SK-N-MC (cell line): ENCODE data around the gene GLCE.

Experiments used
- DNase-seq: peaks from one replicate; pipeline ENCODE4 v3.0.0-alpha.2; 2011; ENCODE audit warnings: low read depth, low spot score
- H3K27ac ChIP-seq: fragments of 200-600 bp; sonication (generic); 2 replicates; pipeline ENCODE4 v1.5.1; 2016; ENCODE audit warnings: mixed run types
- H3K36me3 ChIP-seq: fragments of 200-600 bp; sonication (generic); 2 replicates; pipeline ENCODE4 v1.6.1; 2017; ENCODE audit warnings: antibody characterized with exemption, low read length, mixed read lengths; ENCODE audit not compliant: insufficient read depth
- H3K4me3 ChIP-seq: fragments of 200-600 bp; sonication (generic); 2 replicates; pipeline ENCODE4 v1.5.1; 2016
- H3K9ac ChIP-seq: fragments of 200-600 bp; sonication (generic); 2 replicates; pipeline ENCODE4 v1.8.0; 2017; ENCODE audit warnings: mixed run types, mixed read lengths; ENCODE audit not compliant: insufficient read length
- H3K9me3 ChIP-seq: fragments of 200-600 bp; sonication (generic); 2 replicates; pipeline ENCODE4 v1.6.1; 2017; ENCODE audit warnings: low read depth, mild to moderate bottlenecking, antibody characterized with exemption, low read length, moderate library complexity, mixed read lengths
- EZH2 ChIP-seq: fragments of 200-600 bp; sonication (generic); IDR thresholded peaks from one replicate; pipeline ENCODE4 v1.6.1; 2017; ENCODE audit warnings: antibody characterized with exemption
- FOXP2 ChIP-seq: optimal IDR thresholded peaks from 2 replicates; pipeline ENCODE3; 2011; ENCODE audit warnings: mild to moderate bottlenecking, moderate library complexity; ENCODE audit not compliant: insufficient read depth; ENCODE audit errors: extremely low read length, control extremely low read depth
- POLR2AphosphoS5 ChIP-seq: IDR thresholded peaks from 2 replicates; pipeline ENCODE4 v1.6.1; 2012; ENCODE audit warnings: mild to moderate bottlenecking, low read depth, low read length, borderline replicate concordance

The GLCE gene

GRCh38 chr15:69303337-69304181 lies 143.1 kb downstream of the GLCE start:
- no peak for TF ChIP-seq POLR2AphosphoS5
- no peak for TF ChIP-seq FOXP2
- TF ChIP-seq EZH2 = no peak
- H3K9me3 ChIP-seq = no peaks in the 10 kb centered on the region
- no peak overlapping the region for H3K9ac ChIP-seq
- H3K36me3 ChIP-seq = peaks cover 7% of the 10 kb centered on the region
- H3K4me3 ChIP-seq = no peak overlapping the region
- no peak for DNase-seq
- no peak overlapping the region for H3K27ac ChIP-seq

- TF ChIP-seq FOXP2 (no peak), EZH2 (no peak), POLR2AphosphoS5 (no peak)
- H3K9me3 ChIP-seq = no peaks in the 10 kb centered on the region
- H3K9ac ChIP-seq = no peak overlapping the region
- no peak overlapping the region for H3K4me3 ChIP-seq
- no peak overlapping the region for H3K27ac ChIP-seq
- DNase-seq = no peak
- peaks cover 7% of the 10 kb centered on the region for H3K36me3 ChIP-seq
These were observed 143.7 kb downstream of the GLCE start for GRCh38 chr15:69304182-69304545.

GRCh38 chr15:69305204-69305931 lies 144.9 kb downstream of the GLCE start:
- no peaks in the 10 kb centered on the region for H3K9me3 ChIP-seq
- no peak overlapping the region for H3K9ac ChIP-seq
- H3K4me3 ChIP-seq = no peak overlapping the region
- TF ChIP-seq FOXP2 (no peak), EZH2 (no peak)
- DNase-seq = no peak
- no peak overlapping the region for H3K27ac ChIP-seq
- H3K36me3 ChIP-seq = peaks cover 7% of the 10 kb centered on the region

DNA sequence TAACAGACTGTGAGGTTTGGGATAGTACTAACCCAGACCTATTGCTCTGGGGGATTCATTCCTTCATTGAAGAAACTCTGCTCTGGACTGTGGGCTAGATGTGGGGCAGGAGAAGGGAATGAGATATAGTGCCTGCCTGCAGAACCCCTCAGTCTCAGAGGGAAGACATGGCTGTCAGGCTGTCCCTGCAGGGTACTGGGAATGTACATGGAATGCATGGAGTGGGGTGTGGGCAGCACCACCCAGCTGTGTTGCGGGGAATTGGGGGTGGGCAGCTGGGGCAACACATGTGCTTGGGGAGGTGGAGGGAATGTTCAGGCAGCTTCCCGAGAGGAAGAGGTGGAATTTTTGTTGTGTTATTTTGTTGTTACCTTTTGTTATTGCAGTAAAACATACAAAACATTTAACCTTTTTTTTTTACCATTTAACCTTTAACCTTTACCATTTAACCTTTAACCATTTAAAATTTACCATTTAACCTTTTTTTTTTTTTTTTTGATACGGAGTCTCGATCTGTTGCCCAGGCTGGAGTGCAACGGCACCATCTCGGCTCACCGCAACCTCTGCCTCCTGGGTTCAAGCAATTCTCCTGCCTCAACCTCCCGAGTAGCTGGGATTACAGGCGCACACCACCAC lies 145.6 kb downstream of the GLCE start:
- no peak for DNase-seq
- TF ChIP-seq FOXP2 (no peak), POLR2AphosphoS5 (no peak), EZH2 (no peak)
- H3K9me3 ChIP-seq = no peaks in the 10 kb centered on the region
- no peak overlapping the region for H3K27ac ChIP-seq
- peaks cover 7% of the 10 kb centered on the region for H3K36me3 ChIP-seq
- H3K4me3 ChIP-seq = no peak overlapping the region
- H3K9ac ChIP-seq = no peak overlapping the region

- TF ChIP-seq EZH2 (no peak), FOXP2 (no peak), POLR2AphosphoS5 (no peak)
These were observed 147.5 kb downstream of the GLCE start for GRCh38 chr15:69307939-69308338.

DNA sequence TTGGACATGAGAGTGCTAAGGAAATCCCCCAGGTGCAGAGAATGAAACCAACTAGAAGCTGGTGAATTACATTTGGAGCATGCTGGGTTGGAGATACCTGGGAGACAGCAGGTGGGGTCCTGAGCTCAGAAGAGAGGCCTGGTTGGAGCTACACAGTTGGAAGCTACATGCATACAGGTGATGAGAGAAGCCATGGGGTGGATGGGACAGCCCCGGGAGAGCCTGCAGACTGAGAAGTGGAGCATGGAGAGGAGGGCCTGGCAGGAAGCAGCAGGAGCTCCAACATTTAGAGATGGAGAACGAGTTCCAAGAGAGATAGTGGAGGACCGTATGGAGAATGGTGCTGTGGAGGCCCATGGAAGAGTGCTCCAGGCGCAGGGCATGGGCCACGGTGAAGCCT lies 148.5 kb downstream of the GLCE start:
- Histone ChIP-seq H3K36me3 (peaks cover 7% of the 10 kb centered on the region), H3K9me3 (no peaks in the 10 kb centered on the region), H3K4me3 (no peak overlapping the region), H3K27ac (no peak overlapping the region), H3K9ac (no peak overlapping the region)
- TF ChIP-seq FOXP2 = no peak
- TF ChIP-seq EZH2 = no peak
- DNase-seq = no peak

More at GRCh38 chr15:69307939-69308338, 147.5 kb downstream of the GLCE start:
- DNase-seq = no peak
- Histone ChIP-seq H3K9ac (no peak overlapping the region), H3K36me3 (peaks cover 7% of the 10 kb centered on the region), H3K27ac (no peak overlapping the region), H3K9me3 (no peaks in the 10 kb centered on the region), H3K4me3 (no peak overlapping the region)

GRCh38 chr15:69311319-69311721 lies 150.9 kb downstream of the GLCE start:
- Histone ChIP-seq H3K9ac (no peak overlapping the region), H3K36me3 (peaks cover 7% of the 10 kb centered on the region), H3K27ac (no peak overlapping the region), H3K9me3 (no peaks in the 10 kb centered on the region), H3K4me3 (no peak overlapping the region)
- no peak for DNase-seq
- no peak for TF ChIP-seq POLR2AphosphoS5
- TF ChIP-seq FOXP2 = no peak
- no peak for TF ChIP-seq EZH2

GRCh38 chr15:69313432-69314000 lies 153.1 kb downstream of the GLCE start:
- no peaks in the 10 kb centered on the region for H3K9me3 ChIP-seq
- no peak overlapping the region for H3K27ac ChIP-seq
- no peak overlapping the region for H3K4me3 ChIP-seq
- no peak overlapping the region for H3K9ac ChIP-seq
- no peaks in the 10 kb centered on the region for H3K36me3 ChIP-seq
- DNase-seq = no peak
- TF ChIP-seq FOXP2 (no peak), EZH2 (no peak), POLR2AphosphoS5 (no peak)
